Stimulated activated memory B cell treated with anti-CD40 and anti-IgM and Interleukin-4, amounts not matched to agents 10 μg/mL and 1 μg/mL and 100 μg/mL, for 72 hours (primary cell): Measurements from ENCODE around the gene PRM1.

ENCODE experiments used
- ATAC-seq: fragments of 150-1000 bp; cut with Tn5 transposase; 2 replicates; pipeline ENCODE4 v1.10.0; 2021
- H3K27ac Mint-ChIP-seq: one replicate; pipeline ENCODE4 v1.8.0; 2022; ENCODE audit warnings: mild to moderate bottlenecking, mixed read lengths
- H3K27me3 Mint-ChIP-seq: one replicate; pipeline ENCODE4 v1.8.0; 2022; ENCODE audit warnings: mixed read lengths
- H3K36me3 Mint-ChIP-seq: one replicate; pipeline ENCODE4 v1.8.0; 2022; ENCODE audit warnings: mixed read lengths
- H3K4me1 Mint-ChIP-seq: one replicate; pipeline ENCODE4 v1.8.0; 2022; ENCODE audit warnings: mixed read lengths
- H3K4me3 Mint-ChIP-seq: one replicate; pipeline ENCODE4 v1.8.0; 2022; ENCODE audit warnings: mild to moderate bottlenecking, moderate library complexity, mixed read lengths
- H3K9me3 Mint-ChIP-seq: one replicate; pipeline ENCODE4 v1.8.0; 2022; ENCODE audit warnings: mixed read lengths

PRM1 gene

DNA sequence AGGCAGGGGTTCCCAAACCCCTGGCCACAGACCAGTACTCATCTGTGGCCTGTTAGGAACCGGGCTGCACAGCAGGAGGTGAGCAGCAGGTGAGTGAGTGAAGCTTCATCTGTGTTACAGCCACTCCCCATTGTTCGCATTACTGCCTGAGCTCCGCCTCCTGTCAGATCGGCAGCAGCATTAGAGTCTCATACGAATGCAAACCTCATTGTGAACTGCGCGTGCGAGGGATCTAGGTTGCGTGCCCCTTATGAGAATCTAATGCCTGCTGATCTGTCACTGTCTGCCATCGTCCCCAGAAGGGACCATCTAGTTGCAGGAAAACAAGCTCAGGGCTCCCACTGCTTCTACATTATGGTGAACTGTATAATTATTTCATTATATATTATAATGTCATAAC, 39.0 kb upstream of the PRM1 start:
- H3K27me3 Mint-ChIP-seq: no peaks in the 10 kb centered on the region
- no peaks in the 10 kb centered on the region for H3K9me3 Mint-ChIP-seq
- no peak overlapping the region for H3K27ac Mint-ChIP-seq
- peaks cover 13% of the 10 kb centered on the region for H3K4me1 Mint-ChIP-seq
- ATAC-seq: no peak
- no peak overlapping the region for H3K4me3 Mint-ChIP-seq
- H3K36me3 Mint-ChIP-seq: no peaks in the 10 kb centered on the region

DNA sequence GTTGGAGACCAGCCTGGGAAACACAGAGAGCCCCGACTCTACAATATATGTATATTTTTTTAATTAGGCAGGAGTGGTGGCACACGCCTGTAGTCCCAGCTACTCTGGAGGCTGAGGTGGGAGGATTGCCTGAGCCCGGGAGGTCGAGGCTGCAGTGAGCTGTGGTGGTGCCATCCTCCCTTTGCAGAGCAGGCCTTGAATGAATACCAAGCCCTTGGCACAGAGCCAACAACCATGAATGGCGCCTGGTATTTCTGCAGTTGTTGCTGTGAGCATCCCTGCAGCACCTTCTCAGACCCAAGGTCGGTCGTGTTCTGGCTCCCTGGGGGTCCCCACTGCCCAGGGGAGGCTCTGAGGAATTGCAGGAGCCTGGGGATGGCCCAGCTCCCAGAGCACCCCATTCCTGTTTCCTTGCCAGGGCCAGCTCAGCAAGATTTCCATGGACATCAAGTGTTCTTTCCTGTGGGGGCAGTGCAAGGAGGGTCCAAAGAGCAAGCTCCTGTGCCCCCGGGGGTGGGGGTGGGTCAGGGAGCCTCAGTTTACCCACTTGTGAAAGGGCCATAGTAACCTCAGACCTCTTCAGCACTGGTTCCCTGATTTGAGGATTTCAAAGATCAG, 38.5 kb upstream of the PRM1 start:
- no peak for ATAC-seq
- Mint-ChIP-seq H3K27me3 (no peaks in the 10 kb centered on the region), H3K4me3 (no peak overlapping the region), H3K9me3 (no peaks in the 10 kb centered on the region), H3K4me1 (peaks cover 13% of the 10 kb centered on the region), H3K36me3 (no peaks in the 10 kb centered on the region), H3K27ac (no peak overlapping the region)

- H3K9me3 Mint-ChIP-seq: no peaks in the 10 kb centered on the region
- H3K4me3 Mint-ChIP-seq: no peak overlapping the region
- no peak overlapping the region for H3K27ac Mint-ChIP-seq
- ATAC-seq: no peak
- H3K4me1 Mint-ChIP-seq: peaks cover 19% of the 10 kb centered on the region
- H3K36me3 Mint-ChIP-seq: no peaks in the 10 kb centered on the region
- no peaks in the 10 kb centered on the region for H3K27me3 Mint-ChIP-seq
These were observed 37.7 kb upstream of the PRM1 start for GRCh38 chr16:11318817-11319216.

GRCh38 chr16:11316331-11317015, 35.3 kb upstream of the PRM1 start:
- no peaks in the 10 kb centered on the region for H3K27me3 Mint-ChIP-seq
- peaks cover 42% of the 10 kb centered on the region for H3K4me1 Mint-ChIP-seq
- no peaks in the 10 kb centered on the region for H3K9me3 Mint-ChIP-seq
- ATAC-seq: no peak
- H3K36me3 Mint-ChIP-seq: no peaks in the 10 kb centered on the region
- no peak overlapping the region for H3K27ac Mint-ChIP-seq
- H3K4me3 Mint-ChIP-seq: no peak overlapping the region

DNA sequence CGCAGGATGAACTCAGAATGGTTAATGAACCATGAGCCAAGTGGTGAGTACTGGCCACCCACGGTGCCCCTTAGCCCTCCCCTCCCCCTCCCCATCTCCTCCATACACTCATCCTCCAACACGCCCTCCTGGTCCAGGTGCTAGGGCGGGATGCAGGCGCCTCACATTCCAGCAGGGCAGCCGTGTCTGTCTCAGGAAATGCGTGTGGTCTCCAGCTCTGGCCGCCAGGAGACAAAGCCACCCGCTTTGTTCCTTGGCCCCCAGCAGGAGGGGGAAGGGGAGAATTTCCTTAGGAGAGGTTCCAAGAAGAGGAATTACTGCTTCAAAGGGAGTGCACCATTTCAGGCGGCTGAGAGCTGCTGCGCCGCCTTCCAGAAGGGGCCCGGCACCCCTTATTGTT, 34.4 kb upstream of the PRM1 start:
- H3K27ac Mint-ChIP-seq: peak overlapping the region; percentile 33
- H3K9me3 Mint-ChIP-seq: no peaks in the 10 kb centered on the region
- H3K4me3 Mint-ChIP-seq: no peak overlapping the region
- no peaks in the 10 kb centered on the region for H3K36me3 Mint-ChIP-seq
- no peak for ATAC-seq
- H3K27me3 Mint-ChIP-seq: no peaks in the 10 kb centered on the region
- peaks cover 52% of the 10 kb centered on the region for H3K4me1 Mint-ChIP-seq

GRCh38 chr16:11314309-11314894, 33.3 kb upstream of the PRM1 start:
- Mint-ChIP-seq H3K4me3 (no peak overlapping the region), H3K9me3 (no peaks in the 10 kb centered on the region), H3K27ac (peak overlapping the region; percentile 33), H3K4me1 (peaks cover 63% of the 10 kb centered on the region), H3K36me3 (no peaks in the 10 kb centered on the region), H3K27me3 (no peaks in the 10 kb centered on the region)
- ATAC-seq: no peak

DNA sequence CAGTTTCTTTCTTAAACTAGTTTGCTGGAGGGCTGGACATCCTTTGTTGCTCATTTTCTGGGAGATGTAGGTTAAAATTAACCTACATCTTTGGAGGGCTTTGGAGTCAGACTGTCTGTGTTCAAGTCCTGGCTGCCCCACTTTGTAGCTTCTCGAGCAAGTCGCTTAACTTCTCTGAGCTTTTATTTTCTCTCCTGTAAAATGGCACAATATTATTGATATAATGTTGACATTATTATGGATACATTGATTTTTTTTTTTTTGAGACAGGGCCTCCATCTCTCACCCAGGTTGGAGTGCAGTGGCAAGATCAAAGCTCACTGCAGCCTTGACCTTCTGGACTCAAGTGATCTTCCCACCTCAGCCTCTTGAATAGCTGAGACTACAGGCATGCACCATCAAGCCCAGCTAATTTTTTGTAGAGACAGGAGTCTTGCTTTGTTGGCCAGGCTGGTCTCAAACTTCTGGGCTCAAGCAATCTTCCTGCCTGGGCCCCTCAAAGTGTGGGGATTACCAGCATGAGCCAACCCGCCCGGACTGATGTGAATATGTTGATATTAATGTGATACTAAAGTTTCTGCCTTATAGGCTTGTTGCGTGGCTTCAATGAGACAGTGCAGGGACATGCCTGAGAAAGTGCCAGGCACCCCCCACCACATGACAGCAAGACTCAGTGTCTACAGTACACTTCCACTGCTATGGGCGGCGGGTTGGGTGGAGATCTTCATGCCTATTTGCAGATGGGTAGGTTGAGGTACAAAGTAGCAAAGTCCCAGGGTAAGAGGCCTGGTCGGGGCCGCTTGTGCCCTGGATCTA, 32.6 kb upstream of the PRM1 start:
- no peak for ATAC-seq
- H3K27ac Mint-ChIP-seq: peak overlapping the region; percentile 81
- H3K36me3 Mint-ChIP-seq: no peaks in the 10 kb centered on the region
- no peaks in the 10 kb centered on the region for H3K27me3 Mint-ChIP-seq
- no peaks in the 10 kb centered on the region for H3K9me3 Mint-ChIP-seq
- H3K4me3 Mint-ChIP-seq: no peak overlapping the region
- peaks cover 66% of the 10 kb centered on the region for H3K4me1 Mint-ChIP-seq

DNA sequence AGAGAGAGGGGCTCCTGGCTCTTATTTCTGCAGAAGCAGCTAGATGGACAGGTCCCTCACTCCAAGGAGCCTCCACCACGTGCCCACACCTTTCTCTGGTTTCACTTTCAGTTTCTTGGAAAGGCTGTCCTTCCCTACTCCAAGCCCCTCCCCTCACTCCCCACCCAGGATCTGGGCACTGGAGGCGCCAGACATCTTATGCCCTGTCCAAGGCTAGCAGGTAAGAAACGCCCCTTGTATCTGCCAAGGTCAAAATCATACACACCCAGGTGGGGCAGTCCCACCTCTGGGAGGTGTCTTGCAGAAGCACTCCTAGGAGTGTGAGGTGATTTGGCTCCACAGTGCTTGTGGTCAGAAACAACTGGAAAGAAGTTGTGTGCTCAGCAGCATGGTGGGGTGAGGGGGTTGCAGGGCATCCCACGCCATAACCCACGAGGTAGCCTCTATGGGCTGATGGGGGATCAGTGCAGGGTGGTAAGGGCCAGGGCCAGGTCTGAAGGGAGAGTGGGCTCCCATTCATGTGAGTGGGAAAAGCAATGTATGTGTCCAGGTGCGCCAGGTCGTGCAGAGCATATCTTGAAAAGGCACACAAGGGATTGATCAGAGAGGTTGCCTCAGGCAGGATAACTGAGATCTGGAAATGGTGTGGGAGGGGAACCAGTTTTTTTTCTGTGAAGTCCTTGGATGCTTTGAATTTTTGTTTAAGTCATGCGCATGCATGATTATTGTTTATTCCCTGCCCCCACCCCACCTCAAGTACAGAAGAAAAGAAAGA, 31.8 kb upstream of the PRM1 start:
- Mint-ChIP-seq H3K4me1 (peaks cover 71% of the 10 kb centered on the region), H3K27me3 (no peaks in the 10 kb centered on the region), H3K4me3 (peak overlapping the region; percentile 7), H3K27ac (peak overlapping the region; percentile 81), H3K9me3 (no peaks in the 10 kb centered on the region), H3K36me3 (no peaks in the 10 kb centered on the region)
- no peak for ATAC-seq

DNA sequence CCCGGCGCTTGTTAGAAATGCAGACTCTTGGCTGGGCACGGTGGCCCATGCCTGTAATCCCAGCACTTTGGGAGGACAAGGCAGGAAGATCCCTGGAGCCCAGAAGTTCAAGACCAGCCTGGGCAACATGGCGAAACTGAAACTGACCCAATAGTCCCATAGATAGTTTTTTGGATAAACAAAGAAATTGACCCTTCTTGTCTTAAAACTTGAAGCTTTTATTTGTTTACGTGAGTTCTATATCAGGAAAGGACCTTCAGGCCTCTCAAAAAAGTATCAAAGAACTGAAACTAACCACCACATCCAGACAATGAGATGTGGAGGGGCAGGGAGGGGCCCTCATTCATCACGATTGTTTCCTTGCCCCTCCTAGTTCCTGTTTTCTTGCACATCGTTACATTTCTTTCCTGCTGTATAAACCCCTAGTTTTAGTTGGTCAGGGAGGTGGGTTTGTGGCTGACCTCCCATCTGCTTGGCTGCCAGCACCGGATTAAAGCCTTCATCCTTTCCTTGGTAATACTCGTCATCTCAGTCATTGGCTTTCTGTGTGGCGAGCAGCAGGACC, 29.9 kb upstream of the PRM1 start:
- Mint-ChIP-seq H3K4me1 (peaks cover 83% of the 10 kb centered on the region), H3K27ac (peak overlapping the region; percentile 81), H3K9me3 (peaks cover 3% of the 10 kb centered on the region), H3K4me3 (peak overlapping the region; percentile 49), H3K27me3 (no peaks in the 10 kb centered on the region), H3K36me3 (no peaks in the 10 kb centered on the region)
- ATAC-seq: peak; percentile 69

DNA sequence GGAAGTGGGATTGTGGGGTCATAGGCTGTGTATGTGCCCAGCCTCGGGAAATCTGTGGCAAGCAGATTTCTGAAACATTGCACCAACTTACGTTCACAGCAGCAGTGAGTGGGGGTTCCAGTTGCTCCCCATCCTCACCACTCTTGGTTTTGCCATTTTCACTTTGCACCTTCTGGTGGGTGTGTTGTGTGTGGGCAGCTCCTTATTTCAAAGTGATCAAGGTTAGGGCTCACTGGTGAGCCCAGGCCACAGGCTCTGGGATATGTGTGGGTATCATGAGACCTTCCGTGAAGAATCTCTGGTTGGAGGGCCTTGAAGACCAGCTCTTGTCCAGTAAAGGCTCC, 29.5 kb upstream of the PRM1 start:
- Mint-ChIP-seq H3K36me3 (no peaks in the 10 kb centered on the region), H3K4me1 (peaks cover 83% of the 10 kb centered on the region), H3K4me3 (peak overlapping the region; percentile 46), H3K27me3 (no peaks in the 10 kb centered on the region), H3K9me3 (peaks cover 3% of the 10 kb centered on the region), H3K27ac (peak overlapping the region; percentile 81)
- ATAC-seq: no peak

DNA sequence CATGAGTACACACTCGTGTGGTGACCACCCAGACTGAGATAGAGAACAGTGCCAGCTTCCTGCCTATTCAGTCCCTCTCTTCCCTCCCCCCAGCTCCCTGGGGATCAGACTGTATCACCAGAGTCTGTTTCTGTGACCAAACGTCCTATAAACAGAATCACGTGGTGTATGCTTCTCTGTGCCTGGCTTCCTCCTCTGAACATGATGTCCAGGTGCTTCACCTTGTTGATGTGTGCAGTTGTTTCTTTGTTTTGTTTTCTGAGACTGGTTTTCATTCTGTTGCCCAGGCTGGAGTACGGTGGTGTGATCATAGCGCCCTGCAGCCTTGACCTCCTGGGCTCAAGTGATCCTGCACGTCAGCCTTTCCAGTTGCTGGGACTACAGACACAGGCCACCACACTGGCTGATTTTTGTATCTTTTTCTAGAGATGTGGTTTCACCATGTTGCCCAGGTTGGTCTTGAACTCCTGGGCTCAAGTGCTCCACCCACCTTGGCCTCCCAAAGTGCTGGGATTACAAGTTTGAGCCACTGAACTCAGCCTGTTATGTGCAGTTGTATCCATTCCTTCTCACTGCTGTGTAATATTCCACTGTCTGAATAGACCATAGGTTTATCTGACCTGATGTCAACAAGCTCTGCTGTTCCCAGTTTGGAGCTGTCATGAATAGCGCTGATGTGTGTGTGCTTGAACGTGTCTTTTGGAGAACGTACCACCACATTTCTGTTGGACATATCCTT, 28.9 kb upstream of the PRM1 start:
- peaks cover 82% of the 10 kb centered on the region for H3K4me1 Mint-ChIP-seq
- peak; percentile 76 for ATAC-seq
- H3K4me3 Mint-ChIP-seq: peak overlapping the region; percentile 37
- no peaks in the 10 kb centered on the region for H3K27me3 Mint-ChIP-seq
- H3K36me3 Mint-ChIP-seq: no peaks in the 10 kb centered on the region
- H3K27ac Mint-ChIP-seq: peak overlapping the region; percentile 81
- peaks cover 3% of the 10 kb centered on the region for H3K9me3 Mint-ChIP-seq

DNA sequence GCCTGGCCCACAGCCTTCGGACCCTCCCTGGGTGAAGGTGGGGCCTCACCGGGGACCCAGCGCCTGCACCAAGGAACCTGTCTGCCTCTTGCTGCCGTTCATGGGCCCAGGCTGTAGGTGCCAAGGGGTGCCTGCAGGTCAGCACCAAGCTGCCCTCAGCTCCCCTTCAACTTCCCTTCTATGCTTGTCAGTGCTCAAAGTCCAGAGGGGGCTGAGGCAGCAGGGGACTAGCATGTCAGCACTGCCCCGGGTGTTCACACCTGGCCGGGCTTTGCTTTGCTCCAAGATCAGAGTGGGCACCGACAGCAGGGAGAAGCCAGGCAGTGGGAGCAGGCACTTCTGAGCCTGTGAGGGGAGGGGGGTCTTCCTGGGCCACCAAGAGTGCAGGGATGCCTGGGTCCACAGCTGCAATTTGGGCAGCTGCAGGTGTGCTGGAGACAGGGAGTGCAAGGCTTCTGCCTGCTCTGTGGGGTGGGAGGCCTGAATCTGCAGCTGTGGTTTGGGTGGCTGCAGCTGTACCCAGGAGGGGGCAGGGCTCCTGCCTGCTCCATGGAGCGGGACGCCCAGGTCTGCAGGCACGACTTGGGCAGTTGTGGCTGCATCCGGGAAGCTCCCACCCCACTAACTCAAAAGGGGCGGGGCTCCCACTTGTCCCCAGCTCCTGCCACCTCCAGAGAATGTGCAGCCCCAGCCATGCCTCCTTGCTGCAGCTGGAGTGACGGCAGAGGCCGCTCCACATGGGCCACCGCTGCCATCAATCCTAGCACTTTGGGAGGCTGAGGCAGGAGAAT, 27.6 kb upstream of the PRM1 start:
- peak; percentile 81 for ATAC-seq
- no peaks in the 10 kb centered on the region for H3K36me3 Mint-ChIP-seq

DNA sequence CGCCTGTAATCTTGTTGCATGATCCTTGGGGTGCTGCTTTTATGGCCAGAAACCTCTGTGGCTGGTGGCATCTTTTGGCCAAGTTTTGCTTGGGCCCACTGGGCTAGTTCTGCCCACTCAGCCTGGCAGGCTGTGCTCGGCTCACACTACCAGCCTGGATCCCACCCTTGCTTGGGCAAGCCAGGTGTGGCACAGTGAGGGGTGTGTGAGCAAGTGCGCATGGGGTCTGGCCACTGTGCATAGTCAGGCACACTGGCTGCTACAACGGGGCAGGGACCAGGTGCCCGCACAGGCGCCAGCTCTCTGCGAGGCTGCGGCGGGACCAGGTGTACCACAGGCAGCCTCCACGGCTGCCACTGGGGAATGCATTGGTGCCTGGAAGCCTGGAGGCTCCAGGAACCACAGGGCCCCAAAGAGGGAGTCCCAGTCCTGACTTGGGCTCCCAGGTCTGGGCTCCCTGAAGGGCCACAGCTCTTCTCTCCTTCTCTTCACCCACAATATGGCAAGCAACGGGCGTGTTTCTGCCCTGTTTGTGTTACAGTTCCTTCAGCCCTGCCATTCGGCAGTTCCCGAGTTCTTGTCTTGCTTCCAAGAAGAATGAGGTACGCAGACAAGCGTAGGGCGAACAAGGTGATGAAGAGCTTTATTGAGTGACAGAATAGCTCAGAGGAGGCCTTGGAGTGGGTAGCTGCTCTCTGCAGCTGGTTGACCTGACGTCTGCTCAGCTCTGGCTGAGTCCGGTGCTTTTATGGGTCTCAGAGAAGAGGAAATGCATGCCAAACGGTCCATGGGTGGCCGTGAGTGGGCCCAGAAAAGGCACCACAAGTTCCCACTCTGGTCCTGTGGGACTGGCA, 26.7 kb upstream of the PRM1 start:
- Mint-ChIP-seq H3K4me3 (no peak overlapping the region), H3K4me1 (peaks cover 65% of the 10 kb centered on the region), H3K9me3 (peaks cover 3% of the 10 kb centered on the region), H3K27ac (peak overlapping the region; percentile 81), H3K27me3 (no peaks in the 10 kb centered on the region), H3K36me3 (no peaks in the 10 kb centered on the region)
- no peak for ATAC-seq

More for the DNA sequence above, 27.6 kb upstream of the PRM1 start:
- Mint-ChIP-seq H3K9me3 (peaks cover 3% of the 10 kb centered on the region), H3K4me1 (peaks cover 68% of the 10 kb centered on the region), H3K27me3 (no peaks in the 10 kb centered on the region), H3K4me3 (peak overlapping the region; percentile 49), H3K27ac (peak overlapping the region; percentile 81)
